OCI-LY3 (cell line): ENCODE data around the gene TTLL11.

Source experiments
- CTCF ChIP-seq: fragments of 200-600, 300-600 bp; sonication (generic); IDR thresholded peaks from 2 replicates; pipeline ENCODE4 v1.5.1; 2014; ENCODE audit warnings: antibody characterized with exemption, low read length, low read depth
- EZH2phosphoT487 ChIP-seq: fragments of 200-600 bp; shearing (Covaris generic); IDR thresholded peaks from 2 replicates; pipeline ENCODE4 v1.6.1; 2018; ENCODE audit warnings: antibody characterized with exemption, mixed run types, low read depth

- TF ChIP-seq CTCF (peak; percentile 53), EZH2phosphoT487 (no peak)
These were observed 76.4 kb downstream of the TTLL11 start for GRCh38 chr9:122016744-122017143.
